Stimulated activated naive CD8-positive, alpha-beta T cell treated with anti-CD3 and anti-CD28 coated beads, Interleukin-15, amount 100 ng/mL, for 72 hours (primary cell): Measurements from ENCODE around the gene SEMA4D.

Experiments
- ATAC-seq: fragments of 150-1000 bp; cut with Tn5 transposase; 2 replicates; pipeline ENCODE4 v1.10.0; 2021; ENCODE audit warnings: mild to moderate bottlenecking, moderate library complexity
- DNase-seq, 2 donors: peaks; one replicate each; pipeline ENCODE4 v3.0.0; 2021 to 2022
- H3K27ac Mint-ChIP-seq, 2 donors: one replicate each; pipeline ENCODE4 v1.8.0; 2022; ENCODE audit warnings: mild to moderate bottlenecking in 2 of 2, mixed read lengths in 2 of 2, moderate library complexity in 2 of 2
- H3K27me3 Mint-ChIP-seq: one replicate; pipeline ENCODE4 v1.8.0; 2022; ENCODE audit warnings: mixed read lengths
- H3K4me1 Mint-ChIP-seq: one replicate; pipeline ENCODE4 v1.8.0; 2022; ENCODE audit warnings: mild to moderate bottlenecking, mixed read lengths
- H3K4me3 Mint-ChIP-seq, 2 donors: one replicate each; pipeline ENCODE4 v1.8.0; 2022; ENCODE audit warnings: mild to moderate bottlenecking in 2 of 2, mixed read lengths in 2 of 2, moderate library complexity in 1 of 2
- H3K9me3 Mint-ChIP-seq, 2 donors: one replicate each; pipeline ENCODE4 v1.8.0; 2022; ENCODE audit warnings: mixed read lengths in 2 of 2

The SEMA4D gene

DNA sequence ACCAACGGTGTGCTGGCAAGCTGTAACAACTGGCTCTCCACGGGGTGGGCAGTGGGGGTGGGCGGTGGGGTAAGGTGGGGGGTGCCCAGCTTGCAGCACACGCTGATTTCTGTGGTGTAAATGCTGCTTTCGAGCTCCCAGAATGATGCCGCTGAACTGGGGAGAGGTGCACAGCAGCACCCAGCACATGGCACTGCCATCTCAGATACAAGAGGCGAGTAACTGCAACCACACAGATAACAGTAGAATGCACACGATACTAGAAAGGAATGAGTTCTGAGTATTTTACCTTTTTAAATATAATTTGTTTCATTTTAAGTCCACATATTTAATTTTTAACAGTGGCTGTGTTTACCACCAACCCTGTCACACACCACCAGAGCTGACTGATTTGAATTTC lies 87.9 kb downstream of the SEMA4D start:
- Mint-ChIP-seq H3K4me1 (peaks cover 100% of the 10 kb centered on the region), H3K27ac (peak overlapping the region; percentile 95 to 99), H3K4me3 (peak overlapping the region; percentile 79 to 81), H3K27me3 (no peaks in the 10 kb centered on the region), H3K9me3 (peaks cover 12 to 14% of the 10 kb centered on the region in 2 donors)
- peak; percentile 21 for ATAC-seq
- no peak for DNase-seq

DNA sequence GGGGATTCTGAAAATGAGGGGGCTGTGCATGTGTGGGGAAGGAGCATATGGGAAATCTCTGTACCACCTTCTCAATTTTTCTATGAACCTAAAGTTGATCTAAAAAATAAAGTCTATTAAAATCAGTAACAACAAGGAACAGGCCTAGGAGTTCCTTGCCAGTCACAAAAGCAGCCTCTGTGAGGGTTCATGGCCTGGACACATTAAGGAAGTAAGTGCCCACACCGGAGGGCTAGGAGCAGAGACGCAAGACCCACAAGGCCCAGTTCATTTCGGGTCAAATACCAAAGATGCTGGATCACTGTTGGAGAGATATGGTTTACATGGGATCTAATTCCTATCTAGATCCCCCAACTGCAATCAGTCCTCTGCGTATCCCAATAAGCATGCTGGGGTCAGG lies 88.4 kb downstream of the SEMA4D start:
- Mint-ChIP-seq H3K9me3 (peaks cover 12 to 14% of the 10 kb centered on the region in 2 donors), H3K27ac (peak overlapping the region; percentile 66 to 68), H3K27me3 (no peaks in the 10 kb centered on the region), H3K4me3 (peak overlapping the region; percentile 79 to 81), H3K4me1 (peaks cover 100% of the 10 kb centered on the region)
- DNase-seq, result no peak
- ATAC-seq, result no peak

- peaks cover 12 to 14% of the 10 kb centered on the region in 2 donors for H3K9me3 Mint-ChIP-seq
- no peaks in the 10 kb centered on the region for H3K27me3 Mint-ChIP-seq
- peaks cover 100% of the 10 kb centered on the region for H3K4me1 Mint-ChIP-seq
- ATAC-seq (peak; percentile 83), DNase-seq (peak; percentile 42 to 70)
- peak overlapping the region; percentile 79 to 81 for H3K4me3 Mint-ChIP-seq
- peak overlapping the region; percentile 42 to 66 for H3K27ac Mint-ChIP-seq
Observed at GRCh38 chr9:89408628-89409101, 89.2 kb downstream of the SEMA4D start.

- Mint-ChIP-seq H3K9me3 (peaks cover 12 to 14% of the 10 kb centered on the region in 2 donors), H3K27me3 (no peaks in the 10 kb centered on the region), H3K4me1 (peaks cover 87% of the 10 kb centered on the region), H3K4me3 (peak overlapping the region in 1 of 2 donors; percentile 16), H3K27ac (peak overlapping the region; percentile 76 to 81)
- ATAC-seq, result no peak
- no peak for DNase-seq
Observed at GRCh38 chr9:89407070-89407469, 90.8 kb downstream of the SEMA4D start.

- Mint-ChIP-seq H3K27me3 (no peaks in the 10 kb centered on the region), H3K27ac (peak overlapping the region; percentile 76 to 97), H3K4me1 (peaks cover 86% of the 10 kb centered on the region), H3K4me3 (peak overlapping the region in 1 of 2 donors; percentile 36), H3K9me3 (peaks cover 7 to 9% of the 10 kb centered on the region in 2 donors)
- ATAC-seq, result no peak
- no peak for DNase-seq
Observed at GRCh38 chr9:89405826-89406225, 92.1 kb downstream of the SEMA4D start.

- no peak overlapping the region for H3K4me3 Mint-ChIP-seq
- no peak for DNase-seq
- H3K27ac Mint-ChIP-seq, result peak overlapping the region; percentile 92 to 97
- H3K9me3 Mint-ChIP-seq, result peaks cover 4 to 6% of the 10 kb centered on the region in 2 donors
- H3K27me3 Mint-ChIP-seq, result no peaks in the 10 kb centered on the region
- no peak for ATAC-seq
- H3K4me1 Mint-ChIP-seq, result peaks cover 77% of the 10 kb centered on the region
Observed at GRCh38 chr9:89404074-89404473, 93.8 kb downstream of the SEMA4D start.

GRCh38 chr9:89402695-89403427 lies 95.1 kb downstream of the SEMA4D start:
- no peak for DNase-seq
- peaks cover 68% of the 10 kb centered on the region for H3K4me1 Mint-ChIP-seq
- no peak overlapping the region for H3K4me3 Mint-ChIP-seq
- no peaks in the 10 kb centered on the region for H3K27me3 Mint-ChIP-seq
- ATAC-seq, result no peak
- H3K27ac Mint-ChIP-seq, result peak overlapping the region in 1 of 2 donors; percentile 27
- H3K9me3 Mint-ChIP-seq, result peaks cover 4 to 6% of the 10 kb centered on the region in 2 donors

DNA sequence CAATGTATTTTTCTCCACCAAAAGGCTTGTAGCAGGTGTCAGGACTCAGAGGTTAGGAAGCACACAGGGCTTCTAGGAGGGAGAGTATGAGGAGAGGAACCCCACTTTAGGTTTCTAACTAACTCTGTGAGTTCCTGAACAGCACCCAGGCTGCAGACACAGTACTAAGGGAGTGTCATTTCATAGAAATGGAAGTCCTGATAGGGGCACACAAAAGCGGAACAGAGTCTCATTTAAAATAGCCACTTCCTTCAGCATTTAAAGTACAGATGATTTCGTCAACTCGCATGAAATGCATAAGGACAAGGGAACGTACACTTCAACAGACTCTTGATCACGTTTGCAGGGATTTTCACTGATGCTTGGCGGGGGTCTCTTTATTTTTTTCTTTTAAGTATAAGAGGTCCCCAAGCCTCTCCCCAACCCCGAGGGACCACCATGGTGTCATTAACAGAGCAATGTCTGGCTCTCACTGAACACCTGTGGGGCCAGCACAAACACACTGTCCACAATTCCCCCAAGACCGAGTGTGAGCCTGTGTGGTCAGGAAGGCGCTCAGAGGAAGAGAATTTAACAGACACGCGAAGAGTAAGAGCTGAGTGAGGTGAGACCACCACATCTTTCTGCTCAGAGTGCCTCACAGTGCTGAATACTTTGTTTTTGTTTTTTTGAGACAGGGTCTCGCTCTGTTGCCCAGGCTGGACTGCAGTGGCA lies 97.4 kb downstream of the SEMA4D start:
- peak overlapping the region; percentile 6 to 94 for H3K27ac Mint-ChIP-seq
- no peaks in the 10 kb centered on the region for H3K27me3 Mint-ChIP-seq
- peaks cover 46% of the 10 kb centered on the region for H3K4me1 Mint-ChIP-seq
- no peak overlapping the region for H3K4me3 Mint-ChIP-seq
- no peaks in the 10 kb centered on the region for H3K9me3 Mint-ChIP-seq
- no peak for ATAC-seq
- no peak for DNase-seq

DNA sequence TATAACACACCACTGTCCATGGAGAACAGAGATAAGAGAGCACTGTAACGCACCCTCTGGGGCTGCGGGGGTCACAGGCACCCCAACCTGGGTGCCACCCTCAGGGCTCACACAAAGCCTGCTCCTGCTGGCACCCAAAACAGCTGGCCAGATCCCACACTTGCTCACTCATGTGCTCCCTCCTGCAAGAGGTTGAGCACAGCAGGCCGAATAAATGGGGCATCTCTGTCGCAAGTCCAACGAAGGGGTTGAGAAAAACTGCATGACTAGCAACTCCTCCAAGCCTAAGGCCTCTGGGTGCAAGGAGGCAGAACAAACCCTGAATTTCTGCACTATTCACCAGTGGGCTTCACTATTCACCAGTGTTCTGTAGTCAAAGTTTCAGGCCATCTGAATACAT lies 99.3 kb downstream of the SEMA4D start:
- Mint-ChIP-seq H3K27ac (peak overlapping the region in 1 of 2 donors; percentile 88), H3K4me1 (peaks cover 27% of the 10 kb centered on the region), H3K4me3 (no peak overlapping the region), H3K27me3 (no peaks in the 10 kb centered on the region), H3K9me3 (no peaks in the 10 kb centered on the region)
- DNase-seq (no peak), ATAC-seq (no peak)

DNA sequence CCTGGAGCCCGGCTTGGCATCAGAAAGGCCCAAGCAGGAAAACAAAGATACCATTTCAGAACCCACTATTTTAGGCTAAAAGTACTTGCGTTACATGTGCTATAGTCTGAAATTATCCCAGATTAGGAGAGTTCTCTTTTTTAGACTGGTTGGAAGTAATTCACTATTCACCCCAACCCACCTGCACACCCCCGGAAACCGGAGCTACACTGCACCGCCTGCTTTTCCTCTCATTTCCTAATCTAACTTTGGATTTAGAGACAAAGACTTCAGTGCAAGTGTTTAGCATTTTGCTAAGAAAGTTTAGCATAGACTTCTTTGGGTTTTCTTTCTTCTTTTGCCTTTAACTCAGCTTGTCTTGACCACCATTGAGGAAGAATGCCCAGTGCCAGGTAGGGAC lies 100.4 kb downstream of the SEMA4D start:
- DNase-seq, result no peak
- Mint-ChIP-seq H3K4me3 (no peak overlapping the region), H3K9me3 (no peaks in the 10 kb centered on the region), H3K27me3 (no peaks in the 10 kb centered on the region), H3K4me1 (peaks cover 29% of the 10 kb centered on the region), H3K27ac (peak overlapping the region; percentile 48 to 69)
- ATAC-seq, result no peak

DNA sequence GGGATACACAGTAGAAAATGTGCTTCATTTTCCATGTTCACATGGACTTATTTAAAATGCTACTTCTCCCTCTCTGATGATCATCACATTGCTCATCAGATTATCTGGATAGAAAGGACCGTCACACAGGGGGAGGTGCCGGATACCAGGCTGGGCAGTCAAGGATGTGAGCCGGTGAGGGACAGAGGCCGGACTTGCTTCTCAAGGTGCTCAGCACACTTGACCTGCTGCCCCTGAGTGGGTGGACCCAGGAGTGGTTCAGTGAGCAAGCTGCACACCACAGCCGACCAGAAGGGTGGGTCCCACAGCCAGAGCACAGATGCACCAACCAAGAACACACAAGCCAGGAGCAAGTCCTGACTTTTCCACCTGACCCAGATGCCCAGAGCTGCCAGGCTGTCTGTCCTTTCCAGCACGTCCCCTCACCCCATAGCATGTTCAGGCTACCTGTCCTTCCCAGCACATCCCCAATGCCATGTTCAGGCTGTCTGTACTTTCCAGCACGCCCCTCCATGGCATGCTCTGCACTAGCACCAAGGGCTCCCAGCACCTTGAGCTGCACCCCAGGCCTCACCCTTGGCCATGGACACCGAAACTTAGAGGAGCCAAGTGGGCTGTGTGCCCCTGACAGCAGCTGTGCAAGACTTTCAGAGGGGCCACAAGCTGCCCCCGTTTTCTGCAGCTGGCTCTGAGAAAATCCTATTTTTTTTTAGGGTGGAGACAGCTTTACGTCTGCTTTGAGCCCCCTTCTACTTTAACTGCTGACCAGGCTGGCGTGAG lies 101.8 kb downstream of the SEMA4D start:
- H3K4me3 Mint-ChIP-seq, result no peak overlapping the region
- H3K9me3 Mint-ChIP-seq, result no peaks in the 10 kb centered on the region
- H3K27ac Mint-ChIP-seq, result peak overlapping the region; percentile 57 to 74
- H3K27me3 Mint-ChIP-seq, result no peaks in the 10 kb centered on the region
- peaks cover 32% of the 10 kb centered on the region for H3K4me1 Mint-ChIP-seq
- ATAC-seq (no peak), DNase-seq (no peak)

DNA sequence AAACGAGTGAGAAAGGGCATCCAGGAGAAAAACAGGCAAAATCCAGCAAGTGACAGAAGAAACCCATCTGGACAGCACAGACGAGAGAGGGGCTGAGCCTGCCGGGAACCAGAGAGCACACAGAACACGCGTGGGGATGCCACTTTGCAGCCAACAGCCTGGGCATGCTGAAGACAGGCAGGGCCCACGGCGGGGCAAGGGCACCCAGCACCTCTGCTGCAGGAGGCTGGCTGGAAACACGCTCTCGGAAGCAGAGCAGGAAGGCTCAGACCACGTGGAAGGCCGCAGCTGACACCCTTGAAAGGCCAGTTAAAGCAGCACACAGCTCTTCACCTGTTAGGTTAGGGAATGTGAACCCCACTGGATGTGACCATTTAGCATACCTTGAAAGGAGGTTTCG lies 103.5 kb downstream of the SEMA4D start:
- Mint-ChIP-seq H3K27ac (peak overlapping the region in 1 of 2 donors; percentile 4), H3K27me3 (no peaks in the 10 kb centered on the region), H3K4me3 (no peak overlapping the region), H3K4me1 (peaks cover 33% of the 10 kb centered on the region), H3K9me3 (no peaks in the 10 kb centered on the region)
- no peak for DNase-seq
- no peak for ATAC-seq

- Mint-ChIP-seq H3K9me3 (no peaks in the 10 kb centered on the region), H3K27ac (peak overlapping the region; percentile 46 to 87), H3K4me3 (no peak overlapping the region), H3K4me1 (peaks cover 41% of the 10 kb centered on the region), H3K27me3 (no peaks in the 10 kb centered on the region)
- ATAC-seq (no peak), DNase-seq (no peak)
Observed at GRCh38 chr9:89391585-89391984, 106.3 kb downstream of the SEMA4D start.

DNA sequence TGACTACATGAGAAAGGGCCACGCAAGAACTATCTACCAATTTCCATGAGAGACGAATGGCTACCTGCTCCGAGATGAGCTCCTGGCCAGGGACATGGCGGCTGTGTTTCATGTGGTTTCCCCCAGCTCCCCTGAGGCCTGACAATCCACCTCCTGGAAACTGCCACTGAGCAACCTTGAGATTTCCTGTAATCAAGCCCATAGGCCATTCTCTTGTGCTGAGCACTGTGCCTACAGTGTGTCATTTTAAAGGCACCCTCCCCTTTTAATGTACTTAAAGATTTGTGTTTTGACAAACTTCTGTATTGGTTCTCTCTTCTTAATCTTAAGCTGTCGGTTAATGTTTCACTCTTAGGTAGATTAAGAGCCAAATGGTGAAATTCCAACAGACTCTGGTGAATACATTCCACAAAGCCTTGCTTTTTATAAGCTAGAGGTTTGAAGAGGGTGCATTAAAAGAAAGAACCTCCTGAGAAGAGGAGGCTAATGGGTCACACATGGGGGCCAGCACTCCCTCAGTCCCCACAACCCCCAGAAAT lies 107.3 kb downstream of the SEMA4D start:
- Mint-ChIP-seq H3K9me3 (no peaks in the 10 kb centered on the region), H3K27me3 (no peaks in the 10 kb centered on the region), H3K27ac (peak overlapping the region in 1 of 2 donors; percentile 95), H3K4me3 (no peak overlapping the region), H3K4me1 (peaks cover 49% of the 10 kb centered on the region)
- ATAC-seq (no peak), DNase-seq (no peak)

GRCh38 chr9:89390068-89390555 lies 107.8 kb downstream of the SEMA4D start:
- ATAC-seq (no peak), DNase-seq (no peak)
- Mint-ChIP-seq H3K27ac (peak overlapping the region in 1 of 2 donors; percentile 95), H3K9me3 (no peaks in the 10 kb centered on the region), H3K4me3 (no peak overlapping the region), H3K4me1 (peaks cover 55% of the 10 kb centered on the region), H3K27me3 (no peaks in the 10 kb centered on the region)
